Heart right ventricle (tissue), 16 donors: ENCODE measurements around the gene FNBP1. TPM values are rescaled to one million over a fixed set of nuclear protein-coding genes. Genes with fewer than 3 reads are reported as not detected.

Source experiments
- ATAC-seq, 8 donors: fragments of 200-7000 bp; cut with Tn5 transposase; one replicate each; pipeline ENCODE4 v1.9.1; 2020; ENCODE audit warnings: mild to moderate bottlenecking in 8 of 8, moderate library complexity in 8 of 8, moderate number of reproducible peaks in 1 of 8
- DNase-seq, 2 donors: peaks; one replicate each; pipeline ENCODE4 v3.0.0-alpha.2; 2020
- H3K27ac ChIP-seq, 10 donors: fragments of 200-600 bp; sonication (generic) in 2 of 10; one replicate each; pipeline versions ENCODE4 v1.5.0 to v1.8.0; 2020 to 2022; ENCODE audit warnings: mild to moderate bottlenecking in 3 of 10
- H3K27me3 ChIP-seq, 7 donors: fragments of 200-600 bp; one replicate each; pipeline ENCODE4 v1.8.0; 2021 to 2022; ENCODE audit warnings: mild to moderate bottlenecking in 2 of 7
- H3K36me3 ChIP-seq, 9 donors: fragments of 200-600 bp; sonication (generic) in 1 of 9; one replicate each; pipeline versions ENCODE4 v1.5.0 to v1.8.0; 2020 to 2022; ENCODE audit warnings: mild to moderate bottlenecking in 2 of 9
- H3K4me1 ChIP-seq, 9 donors: fragments of 200-600 bp; sonication (generic) in 1 of 9; one replicate each; pipeline versions ENCODE4 v1.5.0 to v1.8.0; 2020 to 2022; ENCODE audit warnings: mild to moderate bottlenecking in 4 of 9
- H3K4me3 ChIP-seq, 10 donors: fragments of 200-600 bp; sonication (generic) in 2 of 10; one replicate each; pipeline versions ENCODE4 v1.5.0 to v1.8.0; 2020 to 2022; ENCODE audit warnings: mild to moderate bottlenecking in 7 of 10, moderate library complexity in 2 of 10
- H3K9me3 ChIP-seq, 11 donors: fragments of 200-600 bp in 10 of 11; sonication (generic) in 2 of 11; one replicate each; pipeline versions ENCODE4 v1.5.0 to v1.8.0; 2013 to 2022; ENCODE audit warnings: mild to moderate bottlenecking in 2 of 11, control low read depth in 1 of 11, moderate library complexity in 1 of 11
- WGBS, 2 donors: extraction: QIAGEN DNeasy Blood & Tissue Kit; methylation state at CpG; one replicate each; pipeline ENCODE4 v1.1.7; 2013; ENCODE audit warnings: inconsistent platforms in 1 of 2; 5-methylcytosine and 5-hydroxymethylcytosine counted together
- intact Hi-C, 10 donors: fragments of 100-400 bp; cut with DNase I; formaldehyde crosslinking; loops; one replicate each; pipeline versions ENCODE4 v1.11.1 to v1.14.2; 2022
- polyA plus RNA-seq, 2 donors: library from polyadenylated mRNA; stranded (reverse); fragments of 200-250 nt; gene quantifications; one replicate each; pipeline ENCODE4 v1.2.3, GENCODE V29; 2013
- total RNA-seq, 10 donors: library from RNA; stranded (reverse); fragmentation: NEBNext Ultra II Directional in 3 of 10; extraction: Animal tissue kit (Norgen Biotek cat#: 25700) in 3 of 10; gene quantifications; one replicate each; pipeline versions ENCODE4 v1.2.1 to v1.2.4, GENCODE V29; 2021 to 2023
- TF ChIP-seq, protein P1 (sequence below), 9 donors: fragments of 200-600 bp; sonication (generic) in 2 of 9; IDR thresholded peaks; one replicate each; pipeline versions ENCODE4 v1.5.0 to v1.8.0; 2021 to 2022; ENCODE audit warnings: antibody characterized with exemption in 9 of 9, mild to moderate bottlenecking in 5 of 9, moderate library complexity in 1 of 9
- donor health status: Arrhythmogenic right ventricular cardiomyopathy.
- donor health status: ischemic (EF 13 %, LVEDD 7.1; RV severe dilation, severe dysfunction).
- donor health status: healthy with polysubstance abuse.
- donor health status: DM: no; HTN: yes; CAD: no.
- donor health status: DM: no; HTN: no; CAD: no.
- donor health status: ischemic (EF 25% LVEDD 6.9; RV normal size, moderate dysfunction).
- donor health status: ischemic (EF 25% LVEDD 5.7; RV mildly dilated, moderate dysfunction).
- donor health status: healthy.
- donor health status: DM: yes; HTN: yes; CAD: no.
- donor health status: Ischemic cardiomyopathy.
- donor health status: ischemic (EF 35%, LVEDD 5.7; RV mildly dilated, moderate dysfunction).
- donor health status: nonischemic (EF 11% LVEDD 7.7; RV severe dilation, severe dysfunction).
- donor health status: DM: yes; HTN: yes; CAD: no.
- donor health status: PGD.
- donor health status: ischemic (EF 29% LVEDD 5.4; RV normal size, mild dysfunction).
- donor health status: nonischemic (EF 23%, LVEDD 6.1; RV moderate dilation, normal function).

FNBP1 gene
- total and polyA plus RNA-seq, 12 donors, result 7.4 to 38.4 (median 22.2) TPM

DNA sequence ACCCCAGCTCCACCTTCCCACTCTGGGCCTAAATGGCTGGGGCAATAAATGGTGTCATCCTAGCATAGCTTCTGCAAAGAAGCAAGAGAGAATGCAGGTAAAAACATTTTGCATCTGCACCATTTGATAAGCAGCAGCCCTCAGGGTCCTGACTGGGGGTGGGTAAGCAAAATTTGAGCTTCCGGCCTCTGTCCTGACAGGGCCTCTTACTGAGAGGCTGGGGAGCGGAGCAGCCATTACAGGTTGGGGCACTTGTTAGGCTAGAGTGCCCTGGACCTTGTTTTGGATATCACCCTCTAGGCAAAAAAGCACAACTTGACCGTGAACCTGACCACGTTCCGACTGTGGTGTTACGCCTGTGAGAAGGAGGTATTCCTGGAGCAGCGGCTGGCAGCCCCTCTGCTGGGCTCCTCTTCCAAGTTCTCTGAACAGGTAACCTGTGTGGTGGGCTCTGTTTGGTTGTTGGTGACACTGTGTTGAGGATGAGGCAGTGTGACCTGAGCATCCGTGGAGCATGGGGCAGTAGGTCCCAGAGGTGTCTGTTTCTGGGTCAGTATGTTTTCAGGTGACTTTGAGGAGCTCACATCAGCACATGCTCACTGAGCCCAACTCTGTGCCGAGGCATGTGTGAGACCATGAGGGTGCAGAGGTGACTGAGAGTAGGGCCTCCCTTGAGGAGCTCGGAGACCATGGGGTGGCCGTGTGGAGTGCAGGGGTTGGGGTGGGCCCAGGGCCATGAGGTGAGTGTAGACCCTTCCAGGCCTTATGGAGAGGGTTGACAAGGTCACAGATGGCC lies 184.6 kb downstream of the FNBP1 start:
- TF ChIP-seq, protein P1, sequence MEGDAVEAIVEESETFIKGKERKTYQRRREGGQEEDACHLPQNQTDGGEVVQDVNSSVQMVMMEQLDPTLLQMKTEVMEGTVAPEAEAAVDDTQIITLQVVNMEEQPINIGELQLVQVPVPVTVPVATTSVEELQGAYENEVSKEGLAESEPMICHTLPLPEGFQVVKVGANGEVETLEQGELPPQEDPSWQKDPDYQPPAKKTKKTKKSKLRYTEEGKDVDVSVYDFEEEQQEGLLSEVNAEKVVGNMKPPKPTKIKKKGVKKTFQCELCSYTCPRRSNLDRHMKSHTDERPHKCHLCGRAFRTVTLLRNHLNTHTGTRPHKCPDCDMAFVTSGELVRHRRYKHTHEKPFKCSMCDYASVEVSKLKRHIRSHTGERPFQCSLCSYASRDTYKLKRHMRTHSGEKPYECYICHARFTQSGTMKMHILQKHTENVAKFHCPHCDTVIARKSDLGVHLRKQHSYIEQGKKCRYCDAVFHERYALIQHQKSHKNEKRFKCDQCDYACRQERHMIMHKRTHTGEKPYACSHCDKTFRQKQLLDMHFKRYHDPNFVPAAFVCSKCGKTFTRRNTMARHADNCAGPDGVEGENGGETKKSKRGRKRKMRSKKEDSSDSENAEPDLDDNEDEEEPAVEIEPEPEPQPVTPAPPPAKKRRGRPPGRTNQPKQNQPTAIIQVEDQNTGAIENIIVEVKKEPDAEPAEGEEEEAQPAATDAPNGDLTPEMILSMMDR (IDR thresholded peaks at IDR 0.05), result no peak
- WGBS, 2 donors, result 89 to 93% methylated on average over 11 of the region's 11 CpGs
- Histone ChIP-seq H3K9me3 (no peaks in the 10 kb centered on the region), H3K36me3 (peaks cover 0 to 94% (median 50%) of the 10 kb centered on the region in 9 donors), H3K27me3 (no peaks in the 10 kb centered on the region), H3K27ac (no peak overlapping the region), H3K4me3 (no peak overlapping the region), H3K4me1 (peaks cover 0 to 12% (median 0%) of the 10 kb centered on the region in 9 donors)
- no peak for ATAC-seq
- no peak for DNase-seq
- intact Hi-C loops, result no loop called here

DNA sequence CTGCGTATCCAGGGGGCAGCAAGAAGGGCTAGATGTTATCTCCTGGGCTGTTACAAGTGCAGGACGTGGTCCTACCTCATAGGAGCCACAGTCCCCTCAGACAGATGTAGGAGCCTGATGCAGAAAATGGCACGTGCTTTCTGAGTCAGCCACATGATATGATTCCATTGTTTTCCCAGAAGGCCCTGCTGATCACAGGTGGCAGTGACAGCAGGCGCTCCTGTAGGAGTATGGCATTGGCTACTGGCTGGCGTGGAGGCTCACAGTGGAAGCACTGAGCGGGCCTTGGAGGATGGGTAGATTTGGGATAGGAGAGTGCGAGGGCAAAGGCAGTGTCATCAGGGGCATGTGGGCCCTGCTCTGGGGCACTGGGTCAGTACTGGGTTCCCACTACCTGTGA lies 185.8 kb downstream of the FNBP1 start:
- intact Hi-C loops, result no loop called here
- H3K27me3 ChIP-seq, result no peaks in the 10 kb centered on the region
- H3K4me3 ChIP-seq, result no peak overlapping the region
- peaks cover 3 to 94% (median 56%) of the 10 kb centered on the region in 9 donors for H3K36me3 ChIP-seq
- 88 to 94% methylated on average over 7 of the region's 7 CpGs for WGBS, 2 donors
- H3K4me1 ChIP-seq, result peaks cover 0 to under 1% (median 0%) of the 10 kb centered on the region in 9 donors
- TF ChIP-seq, protein P1 (IDR thresholded peaks at IDR 0.05), result no peak
- ATAC-seq (no peak), DNase-seq (no peak)
- no peaks in the 10 kb centered on the region for H3K9me3 ChIP-seq
- H3K27ac ChIP-seq, result no peak overlapping the region

DNA sequence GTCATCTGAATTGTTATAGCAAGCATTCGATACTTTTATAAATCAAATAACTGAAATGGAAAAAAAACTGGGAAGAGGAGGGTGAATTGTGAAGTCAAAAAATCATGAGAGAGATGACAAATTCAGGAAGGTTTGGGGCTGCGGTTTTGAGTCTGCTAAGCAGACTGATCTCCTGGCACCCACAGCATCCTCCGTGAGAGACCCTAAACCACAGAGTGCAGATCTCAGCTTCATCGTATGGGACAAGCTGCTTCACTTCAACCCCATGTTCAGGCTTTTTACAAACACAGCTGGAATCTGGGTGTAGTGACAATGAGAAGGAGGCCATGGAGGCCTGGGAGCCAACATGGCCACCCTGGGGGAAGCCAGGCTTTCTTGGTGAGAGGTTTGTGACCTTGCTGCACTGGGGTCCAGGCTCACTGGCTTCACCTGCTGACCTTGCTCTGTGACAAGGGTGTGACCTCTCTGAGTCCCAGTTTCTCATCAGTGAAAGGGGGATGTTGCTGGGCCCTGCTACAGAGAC lies 188.3 kb downstream of the FNBP1 start:
- Histone ChIP-seq H3K4me1 (no peaks in the 10 kb centered on the region), H3K27ac (no peak overlapping the region), H3K9me3 (no peaks in the 10 kb centered on the region), H3K27me3 (no peaks in the 10 kb centered on the region), H3K4me3 (no peak overlapping the region), H3K36me3 (peaks cover 3 to 96% (median 41%) of the 10 kb centered on the region in 9 donors)
- TF ChIP-seq, protein P1 (IDR thresholded peaks at IDR 0.05), result no peak
- no peak for ATAC-seq
- WGBS, 2 donors, result 94 to 96% methylated on average over 4 of the region's 4 CpGs
- intact Hi-C loops, result no loop called here
- DNase-seq, result no peak

DNA sequence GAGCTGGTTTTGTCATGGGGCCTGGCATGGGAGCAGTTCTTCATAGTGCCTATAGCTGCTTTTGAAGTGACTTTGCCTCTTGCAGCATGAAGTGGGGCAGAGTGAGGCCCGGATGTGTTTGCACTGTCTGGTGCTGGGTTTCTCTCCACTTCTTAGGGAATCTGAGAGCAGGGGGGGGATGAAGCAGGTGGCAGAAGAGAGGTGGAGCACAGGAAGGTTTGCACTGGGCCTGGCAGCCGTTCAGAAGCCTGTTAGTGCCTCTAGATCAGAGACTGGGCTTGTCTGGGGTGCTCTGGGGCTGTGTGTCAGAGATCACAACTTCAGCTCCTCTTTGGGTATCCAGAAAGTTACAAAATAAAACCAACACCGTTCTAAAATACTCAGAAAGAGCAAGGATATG lies 189.4 kb downstream of the FNBP1 start:
- no peak overlapping the region for H3K27ac ChIP-seq
- H3K4me1 ChIP-seq, result no peaks in the 10 kb centered on the region
- DNase-seq (no peak), ATAC-seq (no peak)
- peaks cover 3 to 93% (median 37%) of the 10 kb centered on the region in 9 donors for H3K36me3 ChIP-seq
- 60 to 90% methylated on average over 3 of the region's 3 CpGs for WGBS, 2 donors
- intact Hi-C loops, result no loop called here
- H3K9me3 ChIP-seq, result no peaks in the 10 kb centered on the region
- no peaks in the 10 kb centered on the region for H3K27me3 ChIP-seq
- no peak overlapping the region for H3K4me3 ChIP-seq
- TF ChIP-seq, protein P1 (IDR thresholded peaks at IDR 0.05), result no peak
